Spleen (tissue), 11 donors: ENCODE results near the gene INHBE. TPM values are rescaled to one million over a fixed set of nuclear protein-coding genes. Genes with fewer than 3 reads are reported as not detected.

Experiments
- DNase-seq: peaks from one replicate; pipeline ENCODE4 v3.0.0-alpha.2; 2020
- H3K27ac ChIP-seq, 8 donors: fragments of 200-600 bp; sonication (generic) in 7 of 8; 1 replicate in 4 of 8; 2 replicates in 4 of 8; pipeline versions ENCODE4 v1.5.0 to v1.8.0; 2016 to 2021; ENCODE audit warnings: inconsistent platforms in 4 of 8, mild to moderate bottlenecking in 4 of 8, moderate library complexity in 1 of 8
- H3K27me3 ChIP-seq, 7 donors: fragments of 200-600 bp; sonication (generic) in 6 of 7; replicated peaks in 1 of 7; 1 replicate in 4 of 7; 2 replicates in 3 of 7; pipeline versions ENCODE4 v1.5.0 to v1.8.0; 2016 to 2021; ENCODE audit warnings: inconsistent platforms in 3 of 7, mild to moderate bottlenecking in 1 of 7
- H3K36me3 ChIP-seq, 6 donors: fragments of 200-600 bp; sonication (generic) in 5 of 6; 1 replicate in 4 of 6; 2 replicates in 2 of 6; pipeline versions ENCODE4 v1.5.0 to v1.8.0; 2016 to 2021; ENCODE audit warnings: inconsistent platforms in 2 of 6
- H3K4me1 ChIP-seq, 6 donors: fragments of 200-600 bp; sonication (generic) in 5 of 6; 1 replicate in 3 of 6; 2 replicates in 3 of 6; pipeline versions ENCODE4 v1.5.0 to v1.8.0; 2016 to 2021; ENCODE audit warnings: inconsistent platforms in 3 of 6
- H3K4me3 ChIP-seq, 8 donors: fragments of 200-600 bp; sonication (generic) in 7 of 8; 1 replicate in 4 of 8; 2 replicates in 4 of 8; pipeline versions ENCODE4 v1.5.0 to v1.8.0; 2016 to 2021; ENCODE audit warnings: inconsistent platforms in 4 of 8, mild to moderate bottlenecking in 4 of 8, moderate library complexity in 2 of 8
- H3K9me3 ChIP-seq, 8 donors: fragments of 200-600 bp; sonication (generic) in 7 of 8; 1 replicate in 4 of 8; 2 replicates in 4 of 8; pipeline versions ENCODE4 v1.5.0 to v1.8.0; 2016 to 2021; ENCODE audit warnings: inconsistent platforms in 4 of 8
- CTCF ChIP-seq, 11 experiments: fragments of 200-600 bp in 7 of 11; fragments of 450-650 bp in 4 of 11; sonication (generic) in 4 of 11; IDR thresholded peaks in 8 of 11; conservative IDR thresholded peaks in 3 of 11; 1 replicate in 7 of 11; 2 replicates in 4 of 11; pipeline versions ENCODE4 v1.4.0 to v1.8.0; 2016 to 2021; ENCODE audit warnings: antibody characterized with exemption in 11 of 11, inconsistent platforms in 4 of 11, mild to moderate bottlenecking in 1 of 11
- POLR2A ChIP-seq, 3 donors: fragments of 450-650 bp; IDR thresholded peaks; one replicate each; pipeline ENCODE4 v1.5.1; 2017; ENCODE audit warnings: antibody characterized with exemption in 3 of 3, mild to moderate bottlenecking in 1 of 3
- POLR2AphosphoS5 ChIP-seq, 3 donors: sonication (generic); formaldehyde crosslinking; IDR thresholded peaks; one replicate each; pipeline ENCODE4 v1.5.1; 2017; ENCODE audit warnings: antibody characterized with exemption in 3 of 3
- WGBS, 5 donors: extraction: QIAGEN DNeasy Blood & Tissue Kit in 3 of 5; methylation state at CpG; one replicate each; pipeline versions ENCODE4 v1.1.5 to v1.1.7; 2013 to 2018; 5-methylcytosine and 5-hydroxymethylcytosine counted together
- intact Hi-C: fragments of 100-400 bp; cut with DNase I; formaldehyde crosslinking; loops from one replicate; pipeline ENCODE4 v1.15.0; 2023; ENCODE audit warnings: low total_unique reads
- polyA plus RNA-seq, 3 donors: library from polyadenylated mRNA; stranded (reverse); fragments of 200-250 nt; gene quantifications; one replicate each; pipeline ENCODE4 v1.2.1, GENCODE V29; 2013
- total RNA-seq, 7 donors: library from RNA; depleted of rRNA in 3 of 7; stranded (reverse); fragments of >200 nt in 3 of 7; fragmentation: NEBNext Ultra II Directional in 4 of 7; extraction: Animal tissue kit (Norgen Biotek cat#: 25700) in 4 of 7; gene quantifications; one replicate each; pipeline versions ENCODE4 v1.1.0 to v1.2.1, GENCODE V29; 2016 to 2021
- donor health status: healthy with polysubstance abuse.
- donor health status: DM: no; HTN: no; CAD: no; lungs with moderate emphysema.
- donor health status: DM: no; HTN: no; CAD: no.
- donor health status: Bipolar disorder and iron deficiency.
- donor health status: healthy.
- donor health status: DM: no; HTN: no; CAD: no.
- donor health status: DM: yes; HTN: yes; CAD: no.

Gene INHBE
- total and polyA plus RNA-seq, 10 donors = 0.02 TPM; not detected in 9

GRCh38 chr12:57455374-57456144, 452 bp downstream of the INHBE start:
- H3K36me3 ChIP-seq = no peaks in the 10 kb centered on the region
- WGBS, 5 donors = 56 to 67% (median 63%) methylated on average over 5 to 10 of the region's 10 CpGs
- H3K4me1 ChIP-seq = peaks cover 14 to 46% (median 20%) of the 10 kb centered on the region in 6 donors
- H3K27me3 ChIP-seq = peaks cover 0 to 17% (median 0%) of the 10 kb centered on the region in 7 donors
- TF ChIP-seq POLR2A (IDR thresholded peaks at IDR 0.05) (no peak), CTCF (IDR thresholded peaks at IDR 0.05 in 8 of 11, conservative IDR thresholded peaks at IDR 0.05 in 3 of 11) (no peak), POLR2AphosphoS5 (IDR thresholded peaks at IDR 0.05) (no peak)
- H3K27ac ChIP-seq = no peak overlapping the region
- intact Hi-C loops = no loop called here
- peak overlapping the region in 1 of 8 donors; percentile 35 for H3K4me3 ChIP-seq
- no peaks in the 10 kb centered on the region for H3K9me3 ChIP-seq
- peak; percentile 68 for DNase-seq

GRCh38 chr12:57456145-57456700, 1.1 kb downstream of the INHBE start:
- Histone ChIP-seq H3K36me3 (no peaks in the 10 kb centered on the region), H3K4me3 (peak overlapping the region in 1 of 8 donors; percentile 35), H3K9me3 (no peaks in the 10 kb centered on the region), H3K27me3 (peaks cover 0 to 23% (median 6%) of the 10 kb centered on the region in 7 donors), H3K27ac (no peak overlapping the region), H3K4me1 (peaks cover 20 to 52% (median 27%) of the 10 kb centered on the region in 6 donors)
- WGBS, 5 donors = 28 to 40% (median 38%) methylated on average over 12 to 15 of the region's 15 CpGs
- TF ChIP-seq POLR2A (IDR thresholded peaks at IDR 0.05) = no peak
- peak in 9 of 11 experiments; percentile 25 to 73 (median 51) for TF ChIP-seq CTCF (IDR thresholded peaks at IDR 0.05 in 8 of 11, conservative IDR thresholded peaks at IDR 0.05 in 3 of 11)
- DNase-seq = peak; percentile 76
- intact Hi-C loops = no loop called here

GRCh38 chr12:57456737-57457490, 1.8 kb downstream of the INHBE start:
- 89 to 97% (median 90%) methylated on average over 6 of the region's 6 CpGs for WGBS, 5 donors
- TF ChIP-seq CTCF (IDR thresholded peaks at IDR 0.05 in 8 of 11, conservative IDR thresholded peaks at IDR 0.05 in 3 of 11) = no peak
- TF ChIP-seq POLR2AphosphoS5 (IDR thresholded peaks at IDR 0.05) = no peak
- TF ChIP-seq POLR2A (IDR thresholded peaks at IDR 0.05) = no peak
- intact Hi-C loops = no loop called here

More at GRCh38 chr12:57456737-57457490, 1.8 kb downstream of the INHBE start:
- no peak overlapping the region for H3K27ac ChIP-seq
- DNase-seq = peak; percentile 53
- H3K36me3 ChIP-seq = no peaks in the 10 kb centered on the region
- peaks cover 0 to 30% (median 13%) of the 10 kb centered on the region in 7 donors for H3K27me3 ChIP-seq
- no peak overlapping the region for H3K4me3 ChIP-seq
- H3K9me3 ChIP-seq = no peaks in the 10 kb centered on the region
- peaks cover 26 to 59% (median 34%) of the 10 kb centered on the region in 6 donors for H3K4me1 ChIP-seq
